CD14-positive monocyte (primary cell): ENCODE measurements around the gene SERTAD3. TPM values are rescaled to one million over a fixed set of nuclear protein-coding genes. Genes with fewer than 3 reads are reported as not detected.

Experiments used
- DNase-seq, 3 donors: peaks; one replicate each; pipeline ENCODE4 v3.0.0-alpha.2; 2011 to 2022
- H2AFZ ChIP-seq: 2 replicates; pipeline ENCODE4 v1.6.0; 2012; ENCODE audit warnings: mild to moderate bottlenecking, low read depth, low read length, inconsistent platforms; ENCODE audit not compliant: insufficient read depth, poor library complexity, severe bottlenecking
- H3K27ac ChIP-seq, 2 donors: 1 replicate in 1 of 2; 2 replicates in 1 of 2; pipeline ENCODE4 v1.5.1; 2012 to 2013; ENCODE audit warnings: low read length in 2 of 2, control low read depth in 1 of 2, inconsistent platforms in 1 of 2, low read depth in 1 of 2, mild to moderate bottlenecking in 1 of 2
- H3K27me3 ChIP-seq, 2 donors: one replicate each; pipeline versions ENCODE4 v1.6.0 to v1.6.1; 2011 to 2013; ENCODE audit warnings: low read length in 2 of 2; ENCODE audit not compliant: control insufficient read depth in 2 of 2, insufficient read depth in 2 of 2
- H3K36me3 ChIP-seq, 2 donors: replicated peaks in 1 of 2; 1 replicate in 1 of 2; 2 replicates in 1 of 2; pipeline versions ENCODE4 v1.5.1 to v1.6.1; 2012 to 2013; ENCODE audit warnings: low read length in 2 of 2, control low read depth in 1 of 2, inconsistent platforms in 1 of 2, mild to moderate bottlenecking in 1 of 2; ENCODE audit not compliant: insufficient read depth in 2 of 2, control insufficient read depth in 1 of 2
- H3K4me1 ChIP-seq, 2 donors: 1 replicate in 1 of 2; 2 replicates in 1 of 2; pipeline versions ENCODE4 v1.5.1 to v1.6.1; 2012 to 2013; ENCODE audit warnings: low read length in 2 of 2, control low read depth in 1 of 2, inconsistent platforms in 1 of 2, mild to moderate bottlenecking in 1 of 2, moderate library complexity in 1 of 2; ENCODE audit not compliant: insufficient read depth in 2 of 2, control insufficient read depth in 1 of 2
- H3K4me2 ChIP-seq: replicated peaks from 2 replicates; pipeline ENCODE3; 2012; ENCODE audit warnings: low read length, moderate library complexity, mild to moderate bottlenecking; ENCODE audit not compliant: poor library complexity, severe bottlenecking; ENCODE audit errors: extremely low read depth
- H3K4me3 ChIP-seq, 3 experiments: fragments of 200-600 bp in 1 of 3; sonication (generic) in 1 of 3; replicated peaks in 1 of 3; 1 replicate in 2 of 3; 2 replicates in 1 of 3; pipeline ENCODE4 v1.5.1; 2011 to 2013; ENCODE audit warnings: low read length in 3 of 3, mild to moderate bottlenecking in 3 of 3, control low read depth in 2 of 3, low read depth in 2 of 3, inconsistent platforms in 1 of 3, moderate library complexity in 1 of 3
- H3K79me2 ChIP-seq: 2 replicates; pipeline ENCODE4 v1.6.0; 2012; ENCODE audit warnings: mild to moderate bottlenecking, control low read depth, inconsistent platforms, low read length, moderate library complexity; ENCODE audit not compliant: insufficient read depth
- H3K9ac ChIP-seq: 2 replicates; pipeline ENCODE4 v1.6.0; 2017; ENCODE audit warnings: low read length, mild to moderate bottlenecking; ENCODE audit not compliant: insufficient read depth, poor library complexity, severe bottlenecking
- H3K9me3 ChIP-seq, 2 donors: replicated peaks in 1 of 2; 1 replicate in 1 of 2; 2 replicates in 1 of 2; pipeline versions ENCODE4 v1.5.1 to v1.6.1; 2012 to 2013; ENCODE audit warnings: low read length in 2 of 2, control low read depth in 1 of 2; ENCODE audit not compliant: control insufficient read depth in 1 of 2, insufficient read depth in 1 of 2
- H4K20me1 ChIP-seq: 2 replicates; pipeline ENCODE4 v1.6.0; 2012; ENCODE audit warnings: mild to moderate bottlenecking, low read length, control low read depth, moderate library complexity; ENCODE audit not compliant: insufficient read depth
- H3K27ac Mint-ChIP-seq, 7 donors: one replicate each; pipeline ENCODE4 v1.8.0; 2020; ENCODE audit warnings: mild to moderate bottlenecking in 7 of 7, mixed read lengths in 7 of 7, moderate library complexity in 6 of 7, inconsistent platforms in 2 of 7
- H3K27me3 Mint-ChIP-seq, 3 donors: one replicate each; pipeline ENCODE4 v1.8.0; 2021 to 2022; ENCODE audit warnings: low read depth in 3 of 3, mild to moderate bottlenecking in 3 of 3, mixed read lengths in 3 of 3, moderate library complexity in 3 of 3, inconsistent platforms in 1 of 3
- H3K36me3 Mint-ChIP-seq, 2 donors: one replicate each; pipeline ENCODE4 v1.8.0; 2020; ENCODE audit warnings: mixed read lengths in 2 of 2, inconsistent platforms in 1 of 2, mild to moderate bottlenecking in 1 of 2
- H3K4me1 Mint-ChIP-seq: one replicate; pipeline ENCODE4 v1.8.0; 2020; ENCODE audit warnings: mild to moderate bottlenecking, mixed read lengths
- H3K4me3 Mint-ChIP-seq, 2 donors: one replicate each; pipeline ENCODE4 v1.8.0; 2020; ENCODE audit warnings: mild to moderate bottlenecking in 2 of 2, mixed read lengths in 2 of 2, moderate library complexity in 1 of 2
- H3K9me3 Mint-ChIP-seq, 7 donors: one replicate each; pipeline ENCODE4 v1.8.0; 2020 to 2022; ENCODE audit warnings: mixed read lengths in 7 of 7, mild to moderate bottlenecking in 6 of 7, moderate library complexity in 6 of 7, inconsistent platforms in 2 of 7
- CTCF ChIP-seq: fragments of 200-600 bp; IDR thresholded peaks from one replicate; pipeline ENCODE4 v1.8.0; 2022; ENCODE audit warnings: antibody characterized with exemption, mild to moderate bottlenecking
- WGBS: methylation state at CpG from one replicate; pipeline ENCODE4 v1.1.5; 2013; ENCODE audit warnings: missing lambda C conversion rate; ENCODE audit not compliant: insufficient coverage; 5-methylcytosine and 5-hydroxymethylcytosine counted together
- intact Hi-C, 2 donors: fragments of 100-400 bp; cut with micrococcal nuclease; formaldehyde crosslinking; loops; one replicate each; pipeline versions ENCODE4 v1.15.0 to v1.15.1; 2023
- polyA plus RNA-seq, 3 donors: library from polyadenylated mRNA; depleted of rRNA in 1 of 3; unstranded in 2 of 3; stranded (reverse) in 1 of 3; fragments of 300-500 nt in 2 of 3; fragments of >200 nt in 1 of 3; fragmentation: Illumina TruSeq in 2 of 3; gene quantifications; 1 replicate in 2 of 3; 2 replicates in 1 of 3; pipeline ENCODE4 v1.2.3, GENCODE V29; 2012 to 2021

Gene SERTAD3
- polyA plus RNA-seq, 3 donors, result 30.4 to 57.2 (median 49.4) TPM

- intact Hi-C loops, result no loop called here
- no peak overlapping the region for H3K4me2 ChIP-seq
- peaks cover 0 to 21% (median 7%) of the 10 kb centered on the region in 7 donors for H3K9me3 Mint-ChIP-seq
- WGBS, result 100% methylated on average over 3 of the region's 3 CpGs
- no peak overlapping the region for H3K4me3 Mint-ChIP-seq
- H4K20me1 ChIP-seq, result no peaks in the 10 kb centered on the region
- no peak for DNase-seq
- H3K79me2 ChIP-seq, result no peaks in the 10 kb centered on the region
- peaks cover 12% of the 10 kb centered on the region in 2 donors for H3K4me1 ChIP-seq
- H3K36me3 ChIP-seq, result no peaks in the 10 kb centered on the region
- H3K27ac ChIP-seq, result no peak overlapping the region
- peaks cover 13% of the 10 kb centered on the region for H3K4me1 Mint-ChIP-seq
- H3K36me3 Mint-ChIP-seq, result no peaks in the 10 kb centered on the region
- H3K9me3 ChIP-seq, result peaks cover 0 to 6% of the 10 kb centered on the region in 2 donors
- H3K27me3 Mint-ChIP-seq, result peaks cover 22 to 56% (median 30%) of the 10 kb centered on the region in 3 donors
- H3K9ac ChIP-seq, result no peak overlapping the region
- TF ChIP-seq CTCF, result no peak
- H3K27ac Mint-ChIP-seq, result no peak overlapping the region
- H2AFZ ChIP-seq, result no peak overlapping the region
- H3K27me3 ChIP-seq, result peaks cover 0 to 6% of the 10 kb centered on the region in 2 donors
- no peak overlapping the region for H3K4me3 ChIP-seq
These were observed 48.1 kb upstream of the SERTAD3 start for GRCh38 chr19:40492274-40492673.

GRCh38 chr19:40489882-40490230 is 45.7 kb upstream of the SERTAD3 start:
- 63% methylated on average over 24 of the region's 25 CpGs for WGBS
- no peak for TF ChIP-seq CTCF
- H3K9ac ChIP-seq, result no peak overlapping the region
- intact Hi-C loops, result no loop called here
- H3K4me3 Mint-ChIP-seq, result peak overlapping the region in 1 of 2 donors; percentile 28
- peaks cover 12% of the 10 kb centered on the region in 2 donors for H3K4me1 ChIP-seq
- H3K27ac Mint-ChIP-seq, result peak overlapping the region in 2 of 7 donors; percentile 30 to 55
- peaks cover 0 to 6% of the 10 kb centered on the region in 2 donors for H3K27me3 ChIP-seq
- peaks cover 0 to 6% of the 10 kb centered on the region in 2 donors for H3K9me3 ChIP-seq
- peaks cover 26 to 64% (median 35%) of the 10 kb centered on the region in 3 donors for H3K27me3 Mint-ChIP-seq
- no peaks in the 10 kb centered on the region for H3K36me3 Mint-ChIP-seq
- peaks cover 13% of the 10 kb centered on the region for H3K4me1 Mint-ChIP-seq
- H3K36me3 ChIP-seq, result no peaks in the 10 kb centered on the region
- H4K20me1 ChIP-seq, result no peaks in the 10 kb centered on the region
- H3K9me3 Mint-ChIP-seq, result peaks cover 0 to 21% (median 7%) of the 10 kb centered on the region in 7 donors
- no peak overlapping the region for H3K27ac ChIP-seq
- H3K4me3 ChIP-seq, result no peak overlapping the region
- no peak overlapping the region for H3K4me2 ChIP-seq
- no peak overlapping the region for H2AFZ ChIP-seq
- no peaks in the 10 kb centered on the region for H3K79me2 ChIP-seq
- no peak for DNase-seq
